ENCODE data around the gene PCYT2.

The PCYT2 gene

DNA sequence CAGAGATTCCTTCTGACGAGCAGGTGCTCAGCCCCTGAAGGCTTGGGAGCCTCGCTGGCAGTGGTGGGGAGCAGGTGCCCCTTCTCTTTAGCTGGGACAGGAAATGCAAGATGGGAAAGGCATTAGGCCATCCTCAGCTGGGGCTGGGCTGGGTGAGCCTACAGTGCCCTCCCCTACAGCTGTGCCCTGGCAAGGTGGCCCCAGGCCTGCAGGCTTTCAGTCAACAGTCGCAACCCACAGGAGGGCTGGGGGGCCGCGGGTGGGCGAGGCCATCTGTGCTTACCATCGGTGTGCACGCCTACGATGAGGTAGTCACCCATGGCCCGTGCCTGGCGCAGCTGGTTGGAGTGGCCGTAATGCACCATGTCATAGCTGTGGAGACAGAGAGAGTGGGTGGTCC, 2.0 kb downstream of the PCYT2 start:
- H3K4me3 ChIP-seq (ENCODE audit: low read length), result no peak overlapping the region
- DNase-seq (ENCODE audit: low read depth), result no peak
- TF ChIP-seq, protein P1, sequence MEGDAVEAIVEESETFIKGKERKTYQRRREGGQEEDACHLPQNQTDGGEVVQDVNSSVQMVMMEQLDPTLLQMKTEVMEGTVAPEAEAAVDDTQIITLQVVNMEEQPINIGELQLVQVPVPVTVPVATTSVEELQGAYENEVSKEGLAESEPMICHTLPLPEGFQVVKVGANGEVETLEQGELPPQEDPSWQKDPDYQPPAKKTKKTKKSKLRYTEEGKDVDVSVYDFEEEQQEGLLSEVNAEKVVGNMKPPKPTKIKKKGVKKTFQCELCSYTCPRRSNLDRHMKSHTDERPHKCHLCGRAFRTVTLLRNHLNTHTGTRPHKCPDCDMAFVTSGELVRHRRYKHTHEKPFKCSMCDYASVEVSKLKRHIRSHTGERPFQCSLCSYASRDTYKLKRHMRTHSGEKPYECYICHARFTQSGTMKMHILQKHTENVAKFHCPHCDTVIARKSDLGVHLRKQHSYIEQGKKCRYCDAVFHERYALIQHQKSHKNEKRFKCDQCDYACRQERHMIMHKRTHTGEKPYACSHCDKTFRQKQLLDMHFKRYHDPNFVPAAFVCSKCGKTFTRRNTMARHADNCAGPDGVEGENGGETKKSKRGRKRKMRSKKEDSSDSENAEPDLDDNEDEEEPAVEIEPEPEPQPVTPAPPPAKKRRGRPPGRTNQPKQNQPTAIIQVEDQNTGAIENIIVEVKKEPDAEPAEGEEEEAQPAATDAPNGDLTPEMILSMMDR (conservative IDR thresholded peaks at IDR 0.05; ENCODE audit: low read length), result no peak

DNA sequence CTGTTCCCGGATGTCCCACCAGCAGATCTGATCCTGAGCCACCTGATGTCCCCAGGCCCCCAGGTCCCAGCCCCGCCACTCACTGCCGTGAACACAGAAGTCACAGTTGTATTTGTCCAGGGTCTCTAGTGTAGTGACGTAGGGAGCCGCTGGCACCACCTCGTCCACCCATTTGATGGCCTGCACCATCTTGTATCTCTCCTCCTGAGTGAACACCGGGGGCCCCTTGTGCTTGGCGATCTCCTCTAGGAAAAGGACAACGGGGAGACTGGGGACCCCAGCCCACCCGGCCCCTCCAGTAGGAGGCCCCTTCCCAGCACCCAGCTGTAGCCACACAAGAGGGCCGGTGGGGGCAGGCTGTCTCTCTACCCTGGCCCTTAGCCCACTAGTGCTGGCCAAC, 2.4 kb downstream of the PCYT2 start:
- no peak overlapping the region for H3K4me3 ChIP-seq (ENCODE audit: low read length)
- TF ChIP-seq, protein P1 (conservative IDR thresholded peaks at IDR 0.05; ENCODE audit: low read length), result no peak
- DNase-seq (ENCODE audit: low read depth), result no peak

DNA sequence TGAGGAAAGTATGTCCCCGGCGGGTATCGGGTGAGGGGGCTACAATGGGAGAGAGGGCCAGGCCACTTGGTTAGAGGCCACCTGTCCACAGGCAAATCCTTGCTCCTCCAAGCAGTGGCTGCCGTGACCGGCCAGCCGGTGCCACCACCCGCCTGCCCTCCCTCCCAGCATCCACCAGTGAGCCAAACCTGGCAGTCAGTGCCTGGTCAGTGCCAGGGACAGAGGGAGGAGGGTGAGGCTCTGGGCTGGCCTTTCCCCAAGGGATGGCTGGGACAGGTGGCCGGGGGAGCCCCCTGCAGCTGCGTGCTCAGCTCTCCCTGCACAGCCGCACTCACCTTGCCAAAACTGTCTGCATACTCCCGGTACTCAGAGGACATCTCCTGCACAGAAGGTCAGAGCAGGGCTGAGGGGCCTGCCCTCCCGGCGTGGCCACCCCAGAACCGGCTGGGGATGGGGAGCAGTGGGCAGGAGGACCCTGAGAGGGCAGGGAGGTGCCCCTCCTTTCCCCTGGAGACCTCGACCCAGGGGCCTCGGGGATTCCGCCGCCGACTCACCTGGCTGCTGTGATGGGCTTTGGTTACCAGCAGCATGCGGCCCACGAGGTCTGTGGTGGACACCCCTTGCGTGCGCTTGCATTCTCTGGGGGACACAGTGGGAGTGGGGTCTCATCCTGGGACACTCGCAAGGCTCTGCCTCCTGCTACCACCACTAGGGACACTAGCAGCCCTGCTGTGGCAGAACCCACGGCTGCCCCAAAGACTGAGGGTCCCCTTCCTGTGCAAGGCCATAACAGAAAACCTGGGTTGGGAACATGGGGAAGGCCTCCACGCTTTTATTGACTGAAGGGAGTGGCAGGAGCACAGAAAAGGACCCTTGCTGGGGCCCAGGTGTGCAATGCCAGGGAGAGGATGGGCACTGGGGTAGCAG, 3.7 kb downstream of the PCYT2 start:
- TF ChIP-seq, protein P1 (conservative IDR thresholded peaks at IDR 0.05; ENCODE audit: low read length), result no peak
- no peak overlapping the region for H3K4me3 ChIP-seq (ENCODE audit: low read length)
- no peak for DNase-seq (ENCODE audit: low read depth)

DNA sequence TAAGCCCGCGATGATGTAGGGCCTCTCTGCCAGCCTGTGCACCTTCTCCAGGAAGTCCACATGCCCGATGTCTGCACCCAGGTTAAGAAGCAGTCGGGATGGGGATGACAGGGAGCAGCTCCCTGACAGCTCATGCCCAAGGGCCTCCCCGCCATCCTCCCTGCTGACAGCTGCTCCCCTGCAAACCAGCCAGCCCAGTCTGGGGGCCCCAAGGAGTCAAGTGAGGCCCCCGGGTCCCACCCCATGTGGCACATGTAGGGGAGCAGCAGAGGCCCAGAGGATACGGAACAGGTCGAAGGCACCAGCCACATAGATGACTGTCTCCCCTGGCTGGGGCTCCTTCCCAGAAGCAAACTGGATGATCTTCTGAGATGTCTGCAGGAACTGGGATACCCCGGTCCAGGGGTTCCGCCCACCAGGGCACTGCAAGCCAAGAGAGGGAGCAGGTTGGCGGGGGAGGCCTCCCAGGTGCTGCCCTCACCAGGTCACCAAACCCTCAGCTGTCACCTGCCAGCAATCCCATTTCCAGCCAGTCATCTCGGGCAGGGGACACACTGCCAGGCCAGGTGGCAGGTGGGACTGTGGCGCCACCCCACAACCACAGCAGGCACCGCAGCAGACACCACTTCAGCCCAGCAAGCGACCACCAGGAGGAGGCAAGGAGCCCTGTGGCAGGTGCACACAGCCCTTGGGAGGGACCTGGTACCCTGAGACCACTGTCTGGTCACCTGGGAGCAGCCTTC, 4.6 kb downstream of the PCYT2 start:
- TF ChIP-seq, protein P1 (conservative IDR thresholded peaks at IDR 0.05; ENCODE audit: low read length), result no peak
- DNase-seq (ENCODE audit: low read depth), result no peak

DNA sequence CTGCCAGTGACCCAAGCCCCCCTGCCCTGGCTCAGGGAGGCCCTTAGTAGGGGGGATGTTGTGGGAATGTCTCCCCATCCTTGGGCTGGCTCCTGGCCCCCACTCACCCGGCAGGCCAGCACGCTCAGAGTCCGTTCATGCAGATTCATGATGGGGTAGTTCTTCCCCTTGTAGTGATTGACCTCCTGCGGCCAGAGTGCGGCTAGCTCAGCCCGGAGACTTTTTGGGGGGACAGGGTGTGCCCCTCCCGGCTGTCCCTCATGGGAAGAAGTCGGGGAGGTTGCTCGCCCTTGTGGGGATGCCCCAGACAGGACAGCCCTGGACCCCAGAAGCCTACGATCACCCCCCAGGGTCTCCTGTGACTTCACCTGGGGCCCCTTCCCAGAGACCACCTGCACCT, 5.2 kb downstream of the PCYT2 start:
- no peak overlapping the region for H3K4me3 ChIP-seq (ENCODE audit: low read length)
- TF ChIP-seq, protein P1 (conservative IDR thresholded peaks at IDR 0.05; ENCODE audit: low read length), result no peak
- no peak for DNase-seq (ENCODE audit: low read depth)

More for the DNA sequence above, 4.6 kb downstream of the PCYT2 start:
- H3K4me3 ChIP-seq (ENCODE audit: low read length), result no peak overlapping the region

DNA sequence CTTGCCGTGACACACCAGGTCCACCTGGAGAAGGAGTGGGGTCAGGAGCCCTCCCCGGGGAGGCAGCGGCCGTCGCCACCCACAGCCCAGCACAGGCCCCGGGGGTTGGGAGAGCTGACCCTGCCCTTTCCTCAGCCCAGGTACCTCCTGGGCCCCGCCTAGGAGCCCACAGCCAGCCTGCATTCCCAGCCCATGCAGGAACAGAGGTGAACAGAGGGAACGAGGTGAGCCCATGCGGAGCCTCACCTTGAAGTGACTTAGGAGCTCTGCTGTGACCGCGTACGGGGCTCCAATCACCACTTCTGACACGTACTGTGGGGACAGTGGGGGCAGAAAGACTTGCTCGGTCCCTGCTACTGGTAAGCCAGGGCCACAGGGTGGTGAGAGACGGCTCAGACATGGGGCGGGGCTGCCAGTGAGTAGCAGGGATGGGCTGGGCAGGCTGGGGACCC, 5.7 kb downstream of the PCYT2 start:
- TF ChIP-seq, protein P1 (conservative IDR thresholded peaks at IDR 0.05; ENCODE audit: low read length), result no peak
- no peak for DNase-seq (ENCODE audit: low read depth)
- no peak overlapping the region for H3K4me3 ChIP-seq (ENCODE audit: low read length)
